ENCODE results near the gene RBPJ. TPM values are rescaled to one million over a fixed set of nuclear protein-coding genes. Genes with fewer than 3 reads are reported as not detected.

The RBPJ gene
- polyA plus RNA-seq, 1 of the 3 experiments (the other 2 are of a cell fraction) = 13.8 TPM

DNA sequence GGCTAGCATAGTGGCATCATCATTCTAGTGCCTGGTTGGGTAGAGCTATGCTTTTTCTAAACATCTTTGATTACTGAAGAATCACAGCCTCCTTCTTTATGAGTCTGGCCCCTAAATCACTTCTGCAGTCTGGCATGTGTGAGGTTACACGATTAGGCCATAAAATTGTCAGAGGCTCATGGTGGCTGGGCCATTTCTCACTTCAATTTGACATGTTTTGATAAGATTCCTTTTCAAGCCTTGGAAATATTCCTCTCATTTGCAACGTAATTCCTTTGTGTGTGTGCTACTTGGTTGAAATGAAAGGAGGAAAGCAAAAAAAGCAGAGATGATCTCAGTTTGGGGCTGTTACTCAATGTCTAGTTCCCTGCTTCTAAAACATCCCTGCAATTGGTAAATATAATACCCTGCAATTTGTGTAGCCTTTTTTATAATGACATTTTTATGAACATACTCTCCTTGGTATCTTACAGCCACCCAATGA is 163.3 kb downstream of the RBPJ start:
- TF ChIP-seq SIN3A (IDR thresholded peaks at IDR 0.05; ENCODE audit: borderline replicate concordance, low read depth, low read length) (no peak), MXI1 (IDR thresholded peaks at IDR 0.05; ENCODE audit: low read depth, low read length) (no peak), EP300 (IDR thresholded peaks at IDR 0.05; ENCODE audit: borderline replicate concordance in 1 of 2, low read depth in 1 of 2, low read length in 1 of 2) (no peak), FOXJ3 (CRISPR knock-in tag; IDR thresholded peaks at IDR 0.05) (no peak), FOXM1 (IDR thresholded peaks at IDR 0.05; ENCODE audit: low read depth) (no peak), TAF1 (IDR thresholded peaks at IDR 0.05; ENCODE audit: borderline replicate concordance, low read depth, low read length) (no peak), JUND (IDR thresholded peaks at IDR 0.05) (no peak), RAD21 (IDR thresholded peaks at IDR 0.05; ENCODE audit: low read length) (no peak), TCF12 (IDR thresholded peaks at IDR 0.05) (no peak), TEAD4 (IDR thresholded peaks at IDR 0.05; ENCODE audit: borderline replicate concordance, insufficient read depth) (no peak), FOSL2 (IDR thresholded peaks at IDR 0.05; ENCODE audit: borderline replicate concordance, low read depth) (no peak)
- TF ChIP-seq, protein P1, sequence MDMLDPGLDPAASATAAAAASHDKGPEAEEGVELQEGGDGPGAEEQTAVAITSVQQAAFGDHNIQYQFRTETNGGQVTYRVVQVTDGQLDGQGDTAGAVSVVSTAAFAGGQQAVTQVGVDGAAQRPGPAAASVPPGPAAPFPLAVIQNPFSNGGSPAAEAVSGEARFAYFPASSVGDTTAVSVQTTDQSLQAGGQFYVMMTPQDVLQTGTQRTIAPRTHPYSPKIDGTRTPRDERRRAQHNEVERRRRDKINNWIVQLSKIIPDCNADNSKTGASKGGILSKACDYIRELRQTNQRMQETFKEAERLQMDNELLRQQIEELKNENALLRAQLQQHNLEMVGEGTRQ (IDR thresholded peaks at IDR 0.05; ENCODE audit: borderline replicate concordance, low read depth, low read length) = no peak
- TF ChIP-seq, protein P2, sequence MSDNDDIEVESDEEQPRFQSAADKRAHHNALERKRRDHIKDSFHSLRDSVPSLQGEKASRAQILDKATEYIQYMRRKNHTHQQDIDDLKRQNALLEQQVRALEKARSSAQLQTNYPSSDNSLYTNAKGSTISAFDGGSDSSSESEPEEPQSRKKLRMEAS (IDR thresholded peaks at IDR 0.05; ENCODE audit: low read depth) = no peak
- TF ChIP-seq, protein P3, sequence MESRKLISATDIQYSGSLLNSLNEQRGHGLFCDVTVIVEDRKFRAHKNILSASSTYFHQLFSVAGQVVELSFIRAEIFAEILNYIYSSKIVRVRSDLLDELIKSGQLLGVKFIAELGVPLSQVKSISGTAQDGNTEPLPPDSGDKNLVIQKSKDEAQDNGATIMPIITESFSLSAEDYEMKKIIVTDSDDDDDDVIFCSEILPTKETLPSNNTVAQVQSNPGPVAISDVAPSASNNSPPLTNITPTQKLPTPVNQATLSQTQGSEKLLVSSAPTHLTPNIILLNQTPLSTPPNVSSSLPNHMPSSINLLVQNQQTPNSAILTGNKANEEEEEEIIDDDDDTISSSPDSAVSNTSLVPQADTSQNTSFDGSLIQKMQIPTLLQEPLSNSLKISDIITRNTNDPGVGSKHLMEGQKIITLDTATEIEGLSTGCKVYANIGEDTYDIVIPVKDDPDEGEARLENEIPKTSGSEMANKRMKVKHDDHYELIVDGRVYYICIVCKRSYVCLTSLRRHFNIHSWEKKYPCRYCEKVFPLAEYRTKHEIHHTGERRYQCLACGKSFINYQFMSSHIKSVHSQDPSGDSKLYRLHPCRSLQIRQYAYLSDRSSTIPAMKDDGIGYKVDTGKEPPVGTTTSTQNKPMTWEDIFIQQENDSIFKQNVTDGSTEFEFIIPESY (IDR thresholded peaks at IDR 0.05; ENCODE audit: borderline replicate concordance, low read depth) = no peak
- Histone ChIP-seq H3K27me3 (ENCODE audit: insufficient read depth) (no peaks in the 10 kb centered on the region), H3K4me1 (ENCODE audit: control insufficient read depth in 1 of 2, insufficient read depth in 2 of 2, low read depth in 1 of 2, low read length in 1 of 2) (peaks cover 0 to 2% of the 10 kb centered on the region in 2 experiments; a peak in 1 of 4 replicates), H3K9me3 (no peaks in the 10 kb centered on the region), H3K36me3 (replicated peaks in 1 of 2; ENCODE audit: control insufficient read depth in 1 of 2, insufficient read depth in 2 of 2, low read length in 1 of 2) (no peaks in the 10 kb centered on the region), H2AFZ (ENCODE audit: low read depth) (no peak overlapping the region), H3F3A (replicated peaks; ENCODE audit: insufficient read depth) (no peaks in the 10 kb centered on the region), H4K20me1 (ENCODE audit: insufficient read depth) (no peaks in the 10 kb centered on the region), H3K4me2 (no peak overlapping the region), H3K9me2 (no peaks in the 10 kb centered on the region), H3K4me3 (ENCODE audit: low read depth in 2 of 2, low read length in 1 of 2) (no peak overlapping the region), H3K79me2 (ENCODE audit: insufficient read depth) (no peaks in the 10 kb centered on the region), H3K27ac (ENCODE audit: low read depth in 2 of 2, low read length in 1 of 2) (no peak overlapping the region), H3K9ac (no peak overlapping the region)
- POLR2A ChIA-PET = no interaction called here
- CTCF ChIA-PET = no interaction called here
- DNase-seq = no peak
- WGBS (ENCODE audit: low lambda C conversion rate) = 45% methylated on average over 2 of the region's 2 CpGs

DNA sequence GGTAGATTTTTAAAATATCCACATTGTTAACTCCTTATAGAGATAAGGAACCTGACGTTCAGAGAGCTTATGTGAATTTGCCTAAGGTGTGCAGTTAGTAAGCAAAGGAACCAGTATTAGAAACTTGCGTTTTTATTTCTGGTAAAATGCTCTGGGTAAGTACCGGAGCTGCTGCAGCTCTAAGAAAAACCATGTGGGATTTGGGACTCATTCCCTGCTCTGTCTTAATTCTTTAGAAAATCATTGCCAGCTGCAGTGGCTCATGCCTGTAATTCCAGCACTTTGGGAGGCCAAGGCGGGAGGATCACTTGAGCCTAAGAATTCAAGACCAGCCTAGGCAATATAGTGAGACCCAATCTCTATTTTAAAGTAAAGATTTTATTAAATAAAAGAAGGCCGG is 163.7 kb downstream of the RBPJ start:
- CTCF ChIA-PET = no interaction called here
- WGBS (ENCODE audit: low lambda C conversion rate) = 84% methylated on average over 5 of the region's 5 CpGs
- Histone ChIP-seq H3K27ac (ENCODE audit: low read depth in 2 of 2, low read length in 1 of 2) (no peak overlapping the region), H3K36me3 (replicated peaks in 1 of 2; ENCODE audit: control insufficient read depth in 1 of 2, insufficient read depth in 2 of 2, low read length in 1 of 2) (no peaks in the 10 kb centered on the region), H3F3A (replicated peaks; ENCODE audit: insufficient read depth) (no peaks in the 10 kb centered on the region), H2AFZ (ENCODE audit: low read depth) (no peak overlapping the region), H3K9me3 (no peaks in the 10 kb centered on the region), H4K20me1 (ENCODE audit: insufficient read depth) (no peaks in the 10 kb centered on the region), H3K27me3 (ENCODE audit: insufficient read depth) (no peaks in the 10 kb centered on the region), H3K9me2 (no peaks in the 10 kb centered on the region), H3K4me3 (ENCODE audit: low read depth in 2 of 2, low read length in 1 of 2) (no peak overlapping the region), H3K4me2 (no peak overlapping the region), H3K4me1 (ENCODE audit: control insufficient read depth in 1 of 2, insufficient read depth in 2 of 2, low read depth in 1 of 2, low read length in 1 of 2) (peaks cover 0 to 2% of the 10 kb centered on the region in 2 experiments; a peak in 1 of 4 replicates), H3K79me2 (ENCODE audit: insufficient read depth) (no peaks in the 10 kb centered on the region), H3K9ac (no peak overlapping the region)
- no peak for DNase-seq
- POLR2A ChIA-PET = no interaction called here
- TF ChIP-seq FOSL2 (IDR thresholded peaks at IDR 0.05; ENCODE audit: borderline replicate concordance, low read depth) (no peak), TCF12 (IDR thresholded peaks at IDR 0.05) (no peak), RCOR1 (IDR thresholded peaks at IDR 0.05; ENCODE audit: low read length) (no peak), NRF1 (IDR thresholded peaks at IDR 0.05; ENCODE audit: low read depth, low read length) (no peak), FOXJ3 (CRISPR knock-in tag; IDR thresholded peaks at IDR 0.05) (no peak), EP300 (IDR thresholded peaks at IDR 0.05; ENCODE audit: borderline replicate concordance in 1 of 2, low read depth in 1 of 2, low read length in 1 of 2) (no peak), MEF2A (IDR thresholded peaks at IDR 0.05; ENCODE audit: borderline replicate concordance, low read depth) (no peak), GATA2 (CRISPR knock-in tag; IDR thresholded peaks at IDR 0.05) (no peak), JUND (IDR thresholded peaks at IDR 0.05) (no peak)
- TF ChIP-seq, protein P4, sequence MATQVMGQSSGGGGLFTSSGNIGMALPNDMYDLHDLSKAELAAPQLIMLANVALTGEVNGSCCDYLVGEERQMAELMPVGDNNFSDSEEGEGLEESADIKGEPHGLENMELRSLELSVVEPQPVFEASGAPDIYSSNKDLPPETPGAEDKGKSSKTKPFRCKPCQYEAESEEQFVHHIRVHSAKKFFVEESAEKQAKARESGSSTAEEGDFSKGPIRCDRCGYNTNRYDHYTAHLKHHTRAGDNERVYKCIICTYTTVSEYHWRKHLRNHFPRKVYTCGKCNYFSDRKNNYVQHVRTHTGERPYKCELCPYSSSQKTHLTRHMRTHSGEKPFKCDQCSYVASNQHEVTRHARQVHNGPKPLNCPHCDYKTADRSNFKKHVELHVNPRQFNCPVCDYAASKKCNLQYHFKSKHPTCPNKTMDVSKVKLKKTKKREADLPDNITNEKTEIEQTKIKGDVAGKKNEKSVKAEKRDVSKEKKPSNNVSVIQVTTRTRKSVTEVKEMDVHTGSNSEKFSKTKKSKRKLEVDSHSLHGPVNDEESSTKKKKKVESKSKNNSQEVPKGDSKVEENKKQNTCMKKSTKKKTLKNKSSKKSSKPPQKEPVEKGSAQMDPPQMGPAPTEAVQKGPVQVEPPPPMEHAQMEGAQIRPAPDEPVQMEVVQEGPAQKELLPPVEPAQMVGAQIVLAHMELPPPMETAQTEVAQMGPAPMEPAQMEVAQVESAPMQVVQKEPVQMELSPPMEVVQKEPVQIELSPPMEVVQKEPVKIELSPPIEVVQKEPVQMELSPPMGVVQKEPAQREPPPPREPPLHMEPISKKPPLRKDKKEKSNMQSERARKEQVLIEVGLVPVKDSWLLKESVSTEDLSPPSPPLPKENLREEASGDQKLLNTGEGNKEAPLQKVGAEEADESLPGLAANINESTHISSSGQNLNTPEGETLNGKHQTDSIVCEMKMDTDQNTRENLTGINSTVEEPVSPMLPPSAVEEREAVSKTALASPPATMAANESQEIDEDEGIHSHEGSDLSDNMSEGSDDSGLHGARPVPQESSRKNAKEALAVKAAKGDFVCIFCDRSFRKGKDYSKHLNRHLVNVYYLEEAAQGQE (IDR thresholded peaks at IDR 0.05; ENCODE audit: low read depth, low read length) = no peak
- TF ChIP-seq, protein P5, sequence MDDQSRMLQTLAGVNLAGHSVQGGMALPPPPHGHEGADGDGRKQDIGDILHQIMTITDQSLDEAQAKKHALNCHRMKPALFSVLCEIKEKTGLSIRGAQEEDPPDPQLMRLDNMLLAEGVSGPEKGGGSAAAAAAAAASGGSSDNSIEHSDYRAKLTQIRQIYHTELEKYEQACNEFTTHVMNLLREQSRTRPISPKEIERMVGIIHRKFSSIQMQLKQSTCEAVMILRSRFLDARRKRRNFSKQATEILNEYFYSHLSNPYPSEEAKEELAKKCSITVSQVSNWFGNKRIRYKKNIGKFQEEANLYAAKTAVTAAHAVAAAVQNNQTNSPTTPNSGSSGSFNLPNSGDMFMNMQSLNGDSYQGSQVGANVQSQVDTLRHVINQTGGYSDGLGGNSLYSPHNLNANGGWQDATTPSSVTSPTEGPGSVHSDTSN (IDR thresholded peaks at IDR 0.05) = no peak
- TF ChIP-seq, protein P2 (IDR thresholded peaks at IDR 0.05; ENCODE audit: low read depth) = no peak
